K562 (cell line): ENCODE measurements around the gene HMGXB3. TPM values are rescaled to one million over a fixed set of nuclear protein-coding genes. Genes with fewer than 3 reads are reported as not detected.
A peak's percentile ranks its signal among the peaks of the same experiment; 100 is the strongest.

Experiments used
- BRCA1 ChIP-seq, 2 experiments: fragments of 450-650 bp in 1 of 2; sonication (generic) in 1 of 2; formaldehyde crosslinking in 1 of 2; IDR thresholded peaks; 2 replicates each; pipeline versions ENCODE4 v1.5.0 to v1.6.1; 2017 to 2020; ENCODE audit warnings: mild to moderate bottlenecking in 1 of 2, missing genetic modification reagents in 1 of 2
- CHD1 ChIP-seq: fragments of 200-600 bp; sonication (generic); IDR thresholded peaks from one replicate; pipeline ENCODE4 v1.6.1; 2012; ENCODE audit warnings: mild to moderate bottlenecking, moderate library complexity, low read length, inconsistent platforms
- FOXA3 ChIP-seq, 2 experiments: fragments of 450-650 bp in 1 of 2; sonication (generic) in 1 of 2; formaldehyde crosslinking; IDR thresholded peaks in 1 of 2; conservative IDR thresholded peaks in 1 of 2; 2 replicates each; pipeline versions ENCODE4 v1.4.0 to v1.8.0; 2020 to 2022; ENCODE audit warnings: mild to moderate bottlenecking in 2 of 2, missing genetic modification reagents in 1 of 2
- FOXK1 ChIP-seq: sonication (generic); formaldehyde crosslinking; IDR thresholded peaks from 2 replicates; pipeline ENCODE4 v1.8.0; 2022; ENCODE audit warnings: missing genetic modification reagents, mild to moderate bottlenecking, borderline replicate concordance
- FOXM1 ChIP-seq, 2 experiments: fragments of 450-650 bp in 1 of 2; sonication (generic) in 1 of 2; formaldehyde crosslinking in 1 of 2; IDR thresholded peaks; 2 replicates each; pipeline versions ENCODE4 v1.6.1 to v1.9.0; 2017 to 2022; ENCODE audit warnings: low read depth in 2 of 2, mild to moderate bottlenecking in 2 of 2, missing genetic modification reagents in 1 of 2, moderate library complexity in 1 of 2
- GTF3C2 ChIP-seq: IDR thresholded peaks from 3 replicates; pipeline ENCODE4 v1.6.1; 2011; ENCODE audit warnings: borderline replicate concordance, mild to moderate bottlenecking, moderate library complexity; ENCODE audit not compliant: insufficient read length; ENCODE audit errors: extremely low read depth
- HES1 ChIP-seq: fragments of 450-650 bp; IDR thresholded peaks from 2 replicates; pipeline ENCODE4 v1.6.1; 2016; ENCODE audit warnings: low read depth, mild to moderate bottlenecking, moderate library complexity
- HMG20B ChIP-seq: fragments of 250-450 bp; sonication (Bioruptor Pico); IDR thresholded peaks from 2 replicates; pipeline ENCODE4 v1.5.0; 2021; ENCODE audit warnings: mild to moderate bottlenecking
- IRF9 ChIP-seq: fragments of 450-650 bp; IDR thresholded peaks from 2 replicates; pipeline ENCODE4 v1.6.1; 2016; ENCODE audit warnings: missing biosample characterization, missing genetic modification characterization
- KAT7 ChIP-seq: sonication (generic); formaldehyde crosslinking; IDR thresholded peaks from 2 replicates; pipeline ENCODE4 v1.8.0; 2022; ENCODE audit warnings: missing genetic modification reagents, mild to moderate bottlenecking, borderline replicate concordance
- NCOA1 ChIP-seq: fragments of 450-650 bp; IDR thresholded peaks from 2 replicates; pipeline ENCODE4 v1.6.1; 2016; ENCODE audit warnings: low read depth
- RHOXF2B ChIP-seq: fragments of 250-450 bp; sonication (Bioruptor Pico); conservative IDR thresholded peaks from 2 replicates; pipeline ENCODE4 v1.5.1; 2021
- STAT5B ChIP-seq: fragments of 250-450 bp; sonication (Bioruptor Pico); IDR thresholded peaks from 2 replicates; pipeline ENCODE4 v1.8.0; 2021; ENCODE audit warnings: mild to moderate bottlenecking, inconsistent platforms
- TAF7 ChIP-seq: fragments of 450-650 bp; IDR thresholded peaks from 2 replicates; pipeline ENCODE4 v1.6.1; 2016; ENCODE audit warnings: missing genetic modification characterization, missing compliant biosample characterization
- TEAD1 ChIP-seq, 2 experiments: fragments of 450-650 bp in 1 of 2; sonication (generic) in 1 of 2; formaldehyde crosslinking; IDR thresholded peaks; 2 replicates each; pipeline versions ENCODE4 v1.4.0 to v1.8.0; 2020 to 2022; ENCODE audit warnings: mild to moderate bottlenecking in 2 of 2, missing genetic modification reagents in 1 of 2
- TEAD4 ChIP-seq, 2 experiments: sonication (generic) in 1 of 2; formaldehyde crosslinking in 1 of 2; IDR thresholded peaks; 2 replicates each; pipeline versions ENCODE4 v1.6.1 to v1.8.0; 2012 to 2022; ENCODE audit warnings: borderline replicate concordance in 1 of 2, inconsistent platforms in 1 of 2, low read length in 1 of 2, mild to moderate bottlenecking in 1 of 2, missing genetic modification reagents in 1 of 2
- TFAM ChIP-seq: fragments of 250-450 bp; sonication (Bioruptor Pico); conservative IDR thresholded peaks from 2 replicates; pipeline ENCODE4 v1.5.0; 2021; ENCODE audit warnings: mild to moderate bottlenecking, moderate library complexity
- TRIM24 ChIP-seq, 2 experiments: fragments of 450-650 bp; IDR thresholded peaks; 2 replicates each; pipeline ENCODE4 v1.6.1; 2016
- ZBTB33 ChIP-seq: sonication (generic); formaldehyde crosslinking; IDR thresholded peaks from 2 replicates; pipeline ENCODE4 v1.8.1; 2023; ENCODE audit warnings: mild to moderate bottlenecking, missing genetic modification reagents
- ZNF140 ChIP-seq: fragments of 250-450 bp; sonication (Bioruptor Pico); IDR thresholded peaks from 2 replicates; pipeline ENCODE4 v1.8.0; 2021; ENCODE audit warnings: moderate library complexity, mild to moderate bottlenecking, inconsistent platforms
- polyA plus RNA-seq, 8 experiments: library from polyadenylated mRNA; depleted of rRNA in 4 of 8; stranded (reverse) in 5 of 8; unstranded in 3 of 8; fragments of >200 nt; fragmentation: Nextera tagmentation in 2 of 8; fragmentation: Illumina TruSeq in 1 of 8; extraction: Ambion mirVana in 2 of 8; extraction: Trizol in 1 of 8; gene quantifications; 2 replicates each; pipeline versions ENCODE4 v1.2.1 to v1.2.3, GENCODE V29; 2011 to 2014; ENCODE audit warnings: inconsistent platforms in 1 of 8, missing spikeins in 1 of 8
- total RNA-seq, 7 experiments: library from RNA; depleted of rRNA in 6 of 7; stranded (reverse); fragments of >200 nt in 6 of 7; fragmentation: Illumina TruSeq in 2 of 7; extraction: Trizol in 2 of 7; gene quantifications; 2 replicates each; pipeline versions ENCODE4 v1.2.1 to v1.2.3, GENCODE V29; 2011 to 2021; ENCODE audit warnings: low replicate concordance in 1 of 7

The HMGXB3 gene
- total and polyA plus RNA-seq, 9 of the 15 experiments (the other 6 are each of a cell fraction or from before 2014, with no cell fraction given) = 1.8 to 44.1 (median 32.2) TPM

DNA sequence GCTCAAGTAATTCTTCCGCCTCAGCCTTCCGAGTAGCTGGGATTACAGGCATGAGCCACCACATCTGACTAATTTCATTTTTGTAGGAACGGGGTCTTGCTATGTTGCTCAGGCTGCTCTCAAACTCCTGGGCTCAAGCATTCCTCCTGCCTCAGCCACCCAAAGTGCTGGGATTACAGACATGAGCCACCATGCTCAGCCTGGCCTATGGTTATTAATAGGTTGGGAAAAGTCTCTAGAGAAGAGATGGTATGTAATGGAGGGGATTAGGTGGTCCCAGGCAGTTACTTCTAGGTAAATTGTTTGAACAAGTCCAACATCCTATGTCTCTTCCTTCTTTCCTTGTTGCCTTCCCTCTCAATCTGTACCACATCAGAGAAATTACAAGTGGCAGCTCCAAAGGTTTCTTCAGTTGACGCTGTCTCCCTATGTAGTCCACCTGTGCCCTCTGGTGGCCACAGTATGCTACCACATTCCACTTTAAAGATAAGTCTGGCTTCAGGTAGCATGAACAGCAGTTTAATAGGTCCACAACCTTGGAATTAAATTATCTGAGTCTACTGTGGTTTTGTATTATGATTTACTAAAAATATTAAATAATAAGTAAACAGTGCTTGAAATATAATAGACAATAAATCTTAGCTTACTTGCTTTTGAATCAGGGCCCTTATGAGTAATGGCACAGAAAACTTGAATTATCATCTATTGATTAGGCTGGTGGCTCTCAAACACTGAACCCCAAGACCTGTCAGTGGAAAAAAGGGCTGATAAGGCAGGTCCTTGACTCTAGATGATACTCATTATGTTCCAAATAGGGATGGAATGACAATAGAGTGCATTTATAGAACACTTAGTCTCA, 9.8 kb upstream of the HMGXB3 start (continued):
- no peak for TF ChIP-seq IRF9 (tag)
- no peak for TF ChIP-seq RHOXF2B (CRISPR knock-in tag)
- no peak for TF ChIP-seq STAT5B
- TF ChIP-seq TRIM24 (IDR thresholded peaks at IDR 0.05) = no peak
- TF ChIP-seq BRCA1 (IDR thresholded peaks at IDR 0.05) = no peak
- TF ChIP-seq BRCA1 (CRISPR knock-in tag; IDR thresholded peaks at IDR 0.05) = no peak
- TF ChIP-seq TEAD1 (CRISPR knock-in tag; IDR thresholded peaks at IDR 0.05) = no peak
- no peak for TF ChIP-seq CHD1
- TF ChIP-seq FOXK1 (CRISPR knock-in tag) = 0 out of 2 replicates have a peak, but pooled peaks have one; percentile 28
- no peak for TF ChIP-seq NCOA1
- no peak for TF ChIP-seq ZNF140 (CRISPR knock-in tag)
- TF ChIP-seq TFAM (CRISPR knock-in tag) = no peak
- TF ChIP-seq KAT7 (CRISPR knock-in tag) = 0 out of 2 replicates have a peak, but pooled peaks have one; percentile 47
- TF ChIP-seq ZBTB33 (CRISPR knock-in tag) = 0 out of 2 replicates have a peak, but pooled peaks have one; percentile 17
- TF ChIP-seq TAF7 = no peak
- peak; percentile 65 for TF ChIP-seq TEAD4 (IDR thresholded peaks at IDR 0.05; ENCODE audit: low read length)
- TF ChIP-seq TEAD4 (CRISPR knock-in tag; IDR thresholded peaks at IDR 0.05; ENCODE audit: borderline replicate concordance) = no peak
- no peak for TF ChIP-seq HES1
- TF ChIP-seq FOXM1 (IDR thresholded peaks at IDR 0.05; ENCODE audit: low read depth) = no peak
- no peak for TF ChIP-seq FOXM1 (CRISPR knock-in tag; IDR thresholded peaks at IDR 0.05; ENCODE audit: low read depth)
- TF ChIP-seq GTF3C2 = no peak
- TF ChIP-seq FOXA3 (CRISPR knock-in tag; conservative IDR thresholded peaks at IDR 0.05 in 1 of 2, IDR thresholded peaks at IDR 0.05 in 1 of 2) = 0 out of 4 replicates have a peak, but pooled peaks of 1 of the 2 experiments have one; percentile 43
- no peak for TF ChIP-seq HMG20B (CRISPR knock-in tag)
